Prostate gland (tissue), 2 donors: ENCODE results near the gene SIGLEC11. TPM values are rescaled to one million over a fixed set of nuclear protein-coding genes. Genes with fewer than 3 reads are reported as not detected.

Source experiments
- DNase-seq: peaks from one replicate; pipeline ENCODE4 v3.0.0-alpha.2; 2019; ENCODE audit warnings: low spot score
- H3K27ac ChIP-seq, 2 donors: fragments of 200-600 bp; sonication (generic); 2 replicates each; pipeline ENCODE4 v1.5.1; 2017 to 2019
- H3K27me3 ChIP-seq: fragments of 200-600 bp; sonication (generic); replicated peaks from 2 replicates; pipeline ENCODE4 v1.5.1; 2019; ENCODE audit not compliant: insufficient read depth
- H3K36me3 ChIP-seq, 2 donors: fragments of 200-600 bp; sonication (generic); 1 replicate in 1 of 2; 2 replicates in 1 of 2; pipeline versions ENCODE4 v1.5.1 to v1.8.1; 2017 to 2019
- H3K4me1 ChIP-seq: fragments of 200-600 bp; sonication (generic); replicated peaks from 2 replicates; pipeline ENCODE4 v1.5.1; 2019
- H3K4me3 ChIP-seq, 2 donors: fragments of 200-600 bp; sonication (generic); 2 replicates each; pipeline ENCODE4 v1.5.1; 2017 to 2019
- H3K9me3 ChIP-seq: fragments of 200-600 bp; sonication (generic); 2 replicates; pipeline ENCODE4 v1.5.1; 2017
- CTCF ChIP-seq, 4 experiments: fragments of 200-600 bp in 2 of 4; fragments of 450-650 bp in 2 of 4; sonication (generic) in 2 of 4; IDR thresholded peaks; 1 replicate in 3 of 4; 2 replicates in 1 of 4; pipeline ENCODE4 v1.5.1; 2016 to 2019; ENCODE audit warnings: antibody characterized with exemption in 4 of 4, mild to moderate bottlenecking in 2 of 4, moderate library complexity in 2 of 4
- POLR2A ChIP-seq: fragments of 450-650 bp; IDR thresholded peaks from one replicate; pipeline ENCODE4 v1.6.1; 2016; ENCODE audit warnings: antibody characterized with exemption, mild to moderate bottlenecking
- POLR2AphosphoS5 ChIP-seq: sonication (generic); formaldehyde crosslinking; IDR thresholded peaks from one replicate; pipeline ENCODE4 v1.6.1; 2017; ENCODE audit warnings: antibody characterized with exemption
- WGBS: methylation state at CpG from one replicate; pipeline ENCODE4 v1.1.5; 2018; 5-methylcytosine and 5-hydroxymethylcytosine counted together
- intact Hi-C: fragments of 100-400 bp; cut with DNase I; formaldehyde crosslinking; loops from one replicate; pipeline ENCODE4 v1.14.2; 2022
- total RNA-seq, 2 donors: library from RNA; depleted of rRNA; stranded (reverse); fragments of >200 nt; gene quantifications; one replicate each; pipeline ENCODE4 v1.1.0, GENCODE V29; 2016

SIGLEC11 gene
- total RNA-seq, 2 donors from 2014 or later, result 0.68 to 1.0 TPM

- Histone ChIP-seq H3K27ac (peak overlapping the region; percentile 91 to 92), H3K4me1 (peaks cover 12% of the 10 kb centered on the region), H3K9me3 (no peaks in the 10 kb centered on the region), H3K27me3 (no peaks in the 10 kb centered on the region), H3K4me3 (peak overlapping the region; percentile 85 to 92), H3K36me3 (no peaks in the 10 kb centered on the region)
- intact Hi-C loops, result loop anchor here (10.0 kb wide), 2 partner anchors 95 to 205 kb away; partner anchors contain the start of genes VRK3 and ZNF473
- 3% methylated on average over 43 of the region's 43 CpGs for WGBS
- peak; percentile 85 for DNase-seq
- TF ChIP-seq POLR2A (peak; percentile 38), POLR2AphosphoS5 (peak; percentile 76), CTCF (IDR thresholded peaks at IDR 0.05) (peak in 2 of 4 experiments; percentile 16 to 33)
Observed at GRCh38 chr19:49929611-49930482, 31.1 kb downstream of the SIGLEC11 start.

- peak; percentile 74 for DNase-seq
- intact Hi-C loops, result no loop called here
- H3K27ac ChIP-seq, result peak within 1 kb of the TSS; percentile 91 to 92
- H3K36me3 ChIP-seq, result no peaks in the 10 kb centered on the region
- no peaks in the 10 kb centered on the region for H3K9me3 ChIP-seq
- H3K4me3 ChIP-seq, result peak within 1 kb of the TSS; percentile 85 to 92
- under 1% methylated on average over 40 of the region's 48 CpGs for whole genome bisulfite sequencing
- peak; percentile 74 for TF ChIP-seq POLR2AphosphoS5
- no peak for TF ChIP-seq CTCF (IDR thresholded peaks at IDR 0.05)
- TF ChIP-seq POLR2A, result no peak
- peaks cover 12% of the 10 kb centered on the region for H3K4me1 ChIP-seq
- H3K27me3 ChIP-seq, result no peaks in the 10 kb centered on the region
Observed at GRCh38 chr19:49929121-49929610, 31.8 kb downstream of the SIGLEC11 start, which contains the start of the genes ATF5 and NUP62. Gene ATF5, plus strand, starts transcription at chr19:49929205. Its CDS starts 1,646 bp downstream, at chr19:49930851. Gene NUP62, minus strand, starts transcription at chr19:49929504. Its CDS starts 19,697 bp downstream, at chr19:49909807.

GRCh38 chr19:49927526-49928264 is 33.3 kb downstream of the SIGLEC11 start:
- H3K27ac ChIP-seq, result no peak overlapping the region

GRCh38 chr19:49926515-49926914 is 34.5 kb downstream of the SIGLEC11 start:
- Histone ChIP-seq H3K4me1 (peaks cover 12% of the 10 kb centered on the region), H3K27me3 (no peaks in the 10 kb centered on the region), H3K27ac (no peak overlapping the region), H3K36me3 (no peaks in the 10 kb centered on the region), H3K4me3 (no peak overlapping the region), H3K9me3 (no peaks in the 10 kb centered on the region)
- DNase-seq, result no peak
- WGBS, result 89% methylated on average over 10 of the region's 10 CpGs
- TF ChIP-seq POLR2AphosphoS5 (no peak), CTCF (IDR thresholded peaks at IDR 0.05) (no peak), POLR2A (no peak)
- intact Hi-C loops, result no loop called here

More at GRCh38 chr19:49927526-49928264, 33.3 kb downstream of the SIGLEC11 start:
- WGBS, result 83% methylated on average over 14 of the region's 14 CpGs
- Histone ChIP-seq H3K4me3 (no peak overlapping the region), H3K9me3 (no peaks in the 10 kb centered on the region), H3K27me3 (no peaks in the 10 kb centered on the region), H3K4me1 (peaks cover 12% of the 10 kb centered on the region), H3K36me3 (no peaks in the 10 kb centered on the region)
- intact Hi-C loops, result no loop called here
- no peak for DNase-seq
- TF ChIP-seq POLR2AphosphoS5 (no peak), POLR2A (no peak), CTCF (IDR thresholded peaks at IDR 0.05) (no peak)
